Loucy (cell line): ENCODE results near the gene DHX16.

Source experiments
- H2AFZ ChIP-seq: fragments of 200-600 bp; sonication (generic); 2 replicates; pipeline ENCODE4 v1.6.0; 2016; ENCODE audit warnings: antibody characterized with exemption, mild to moderate bottlenecking, low read length, moderate library complexity
- H3F3A ChIP-seq: fragments of 200-600 bp; 2 replicates; pipeline ENCODE4 v1.6.0; 2016; ENCODE audit warnings: antibody characterized with exemption, low read depth, mild to moderate bottlenecking
- H3K27me3 ChIP-seq: fragments of 200-600 bp; sonication (generic); 2 replicates; pipeline ENCODE4 v1.6.1; 2014; ENCODE audit warnings: low read length, mild to moderate bottlenecking; ENCODE audit not compliant: insufficient read depth, poor library complexity, severe bottlenecking
- H3K36me3 ChIP-seq: fragments of 200-600 bp; sonication (generic); 2 replicates; pipeline ENCODE4 v1.6.1; 2016; ENCODE audit warnings: low read length; ENCODE audit not compliant: insufficient read depth
- H3K4me1 ChIP-seq: fragments of 200-600 bp; sonication (generic); 2 replicates; pipeline ENCODE4 v1.5.1; 2014; ENCODE audit warnings: low read length, mild to moderate bottlenecking; ENCODE audit not compliant: insufficient read depth, poor library complexity, severe bottlenecking
- H3K4me2 ChIP-seq: fragments of 200-600 bp; sonication (generic); 2 replicates; pipeline ENCODE4 v1.6.0; 2014; ENCODE audit warnings: antibody characterized with exemption, low read length, low read depth, mild to moderate bottlenecking; ENCODE audit not compliant: poor library complexity, severe bottlenecking
- H3K4me3 ChIP-seq: fragments of 200-600 bp; sonication (generic); 2 replicates; pipeline ENCODE4 v1.5.1; 2014; ENCODE audit warnings: low read length, mild to moderate bottlenecking, mixed read lengths; ENCODE audit not compliant: poor library complexity, severe bottlenecking
- H3K79me2 ChIP-seq: fragments of 200-600 bp; sonication (generic); 2 replicates; pipeline ENCODE4 v1.6.1; 2014; ENCODE audit warnings: low read length; ENCODE audit not compliant: insufficient read depth
- H3K9ac ChIP-seq: fragments of 200-600 bp; sonication (generic); 2 replicates; pipeline ENCODE4 v1.6.0; 2014; ENCODE audit warnings: mild to moderate bottlenecking, low read depth, low read length, moderate library complexity; ENCODE audit not compliant: poor library complexity, severe bottlenecking
- H3K9me2 ChIP-seq: fragments of 200-600 bp; sonication (generic); replicated peaks from 2 replicates; pipeline ENCODE4 v1.6.1; 2016; ENCODE audit warnings: low read depth, low read length, mixed read lengths
- H3K9me3 ChIP-seq: fragments of 200-600 bp; sonication (generic); 2 replicates; pipeline ENCODE4 v1.6.1; 2014; ENCODE audit warnings: mild to moderate bottlenecking, antibody characterized with exemption, low read length, low read depth; ENCODE audit not compliant: insufficient read depth
- H4K20me1 ChIP-seq: fragments of 200-600 bp; sonication (generic); 2 replicates; pipeline ENCODE4 v1.6.0; 2014; ENCODE audit warnings: antibody characterized with exemption, low read length, mild to moderate bottlenecking; ENCODE audit not compliant: insufficient read depth, poor library complexity, severe bottlenecking
- CTCF ChIP-seq: fragments of 200-600 bp; sonication (generic); conservative IDR thresholded peaks from 2 replicates; pipeline ENCODE4 v1.5.1; 2014; ENCODE audit warnings: mild to moderate bottlenecking, antibody characterized with exemption, low read length
- EZH2phosphoT487 ChIP-seq: fragments of 200-600 bp; IDR thresholded peaks from 2 replicates; pipeline ENCODE4 v1.6.1; 2018; ENCODE audit warnings: antibody characterized with exemption, mild to moderate bottlenecking, moderate library complexity, borderline replicate concordance

The DHX16 gene

GRCh38 chr6:30684386-30685156, 11.8 kb upstream of the DHX16 start:
- H3F3A ChIP-seq: peaks cover 5% of the 10 kb centered on the region
- H3K79me2 ChIP-seq: peaks cover 95% of the 10 kb centered on the region

GRCh38 chr6:30683980-30684338, 11.2 kb upstream of the DHX16 start:
- peak overlapping the region; percentile 97 for H3K4me3 ChIP-seq
- H3K79me2 ChIP-seq: peaks cover 95% of the 10 kb centered on the region

More at GRCh38 chr6:30684386-30685156, 11.8 kb upstream of the DHX16 start:
- Histone ChIP-seq H3K9me3 (no peaks in the 10 kb centered on the region), H2AFZ (no peak overlapping the region), H3K36me3 (no peaks in the 10 kb centered on the region; the same call in 1 of the 2 replicates), H3K9me2 (no peaks in the 10 kb centered on the region), H3K4me2 (peak overlapping the region; percentile 97), H3K27me3 (no peaks in the 10 kb centered on the region), H3K4me3 (peak overlapping the region; percentile 97), H4K20me1 (peaks cover 43% of the 10 kb centered on the region), H3K9ac (peak overlapping the region; percentile 96), H3K4me1 (peaks cover 62% of the 10 kb centered on the region)
- TF ChIP-seq CTCF: no peak
- no peak for TF ChIP-seq EZH2phosphoT487

GRCh38 chr6:30683183-30683979, 10.6 kb upstream of the DHX16 start:
- Histone ChIP-seq H3K4me2 (peak overlapping the region; percentile 97), H3K9ac (peak overlapping the region; percentile 96), H3K27me3 (no peaks in the 10 kb centered on the region), H3F3A (peaks cover 5% of the 10 kb centered on the region), H3K36me3 (peaks cover 5% of the 10 kb centered on the region; the same call in 1 of the 2 replicates), H4K20me1 (peaks cover 53% of the 10 kb centered on the region), H3K9me2 (no peaks in the 10 kb centered on the region), H3K4me3 (peak overlapping the region; percentile 97), H3K4me1 (peaks cover 56% of the 10 kb centered on the region), H3K9me3 (no peaks in the 10 kb centered on the region), H2AFZ (no peak overlapping the region), H3K79me2 (peaks cover 95% of the 10 kb centered on the region)
- TF ChIP-seq EZH2phosphoT487 (no peak), CTCF (no peak)

More at GRCh38 chr6:30683980-30684338, 11.2 kb upstream of the DHX16 start:
- no peaks in the 10 kb centered on the region for H3K9me3 ChIP-seq
- no peaks in the 10 kb centered on the region; the same call in 1 of the 2 replicates for H3K36me3 ChIP-seq
- no peak for TF ChIP-seq EZH2phosphoT487
- no peak for TF ChIP-seq CTCF
- peaks cover 5% of the 10 kb centered on the region for H3F3A ChIP-seq
- peak overlapping the region; percentile 97 for H3K4me2 ChIP-seq
- peak overlapping the region; percentile 96 for H3K9ac ChIP-seq
- no peaks in the 10 kb centered on the region for H3K9me2 ChIP-seq
- H4K20me1 ChIP-seq: peaks cover 49% of the 10 kb centered on the region
- H3K4me1 ChIP-seq: peaks cover 57% of the 10 kb centered on the region
- no peaks in the 10 kb centered on the region for H3K27me3 ChIP-seq
- no peak overlapping the region for H2AFZ ChIP-seq
